GM21737 (cell line): ENCODE data around the gene MDC1.
"Not testable (repeated sequence)": the region's sequence is repeated elsewhere in the genome, so short reads cannot be mapped to it uniquely, and the experiment has no call there.

ENCODE experiments used
- ATAC-seq: cut with Tn5 transposase; IDR thresholded peaks from one replicate; pipeline ENCODE4 v1.9.1; 2021; ENCODE audit warnings: mild to moderate bottlenecking, moderate library complexity; ENCODE audit not compliant: unreplicated experiment

Gene MDC1

DNA sequence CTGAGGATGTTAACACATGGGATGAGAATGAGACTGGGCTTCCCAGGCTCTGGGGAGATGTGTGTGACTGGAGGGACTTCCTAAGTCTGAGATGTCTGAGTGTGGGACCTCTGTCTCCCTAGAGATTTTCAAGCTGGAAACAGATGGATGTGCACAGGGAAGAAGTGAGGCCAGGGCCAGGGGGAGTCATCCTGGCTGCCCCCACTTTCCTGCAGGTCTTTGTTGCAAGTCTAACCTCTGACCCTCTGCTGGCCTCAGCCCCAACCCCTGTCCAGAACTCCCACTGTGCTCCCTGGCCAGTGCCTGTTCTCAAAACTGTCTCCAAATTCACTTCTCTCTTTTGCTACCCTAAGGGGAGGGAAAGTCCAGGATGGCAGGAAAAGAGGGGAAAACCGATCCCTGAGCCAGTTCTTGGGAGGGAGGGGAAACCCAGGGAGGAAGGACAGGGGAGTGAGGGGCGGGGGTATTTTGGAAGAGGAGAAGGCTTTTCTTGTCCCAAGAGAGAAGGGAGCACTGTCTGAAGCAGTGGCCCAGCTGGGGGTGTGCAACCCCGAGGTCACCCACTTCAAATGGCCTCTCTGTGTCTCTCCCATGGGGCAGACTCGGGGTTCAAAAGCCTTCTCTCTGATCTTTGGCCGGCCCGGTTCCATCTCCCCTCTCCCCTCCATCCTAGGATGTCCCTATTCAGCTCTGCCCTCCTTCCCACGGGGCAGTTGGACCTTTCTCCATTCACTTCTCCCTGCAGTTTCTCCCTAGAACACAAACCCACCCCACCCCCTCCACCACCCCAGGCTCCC lies 33.7 kb downstream of the MDC1 start:
- no peak for ATAC-seq

- peak; percentile 38 for ATAC-seq
Observed at GRCh38 chr6:30682143-30683117, 34.7 kb downstream of the MDC1 start.

DNA sequence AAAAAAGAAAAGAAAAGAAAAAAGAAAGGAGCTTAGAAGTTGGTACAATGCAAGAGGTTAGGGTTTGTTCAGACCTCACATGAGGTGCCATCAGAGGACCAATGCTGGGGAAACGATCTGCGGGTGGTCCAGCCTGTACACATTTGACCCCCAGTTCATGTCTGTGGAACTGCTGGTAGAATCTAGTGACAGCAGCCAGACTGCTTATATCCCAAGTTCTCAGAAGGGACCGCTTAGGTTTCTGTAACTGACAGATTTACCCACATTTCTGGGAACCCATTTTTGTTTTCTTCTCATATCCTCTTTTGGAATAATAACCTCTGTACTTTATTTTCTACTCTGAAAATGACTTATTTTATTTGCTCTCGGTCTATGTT lies 35.3 kb downstream of the MDC1 start:
- ATAC-seq: no peak

GRCh38 chr6:30679765-30680535 lies 37.1 kb downstream of the MDC1 start:
- ATAC-seq: no peak

- ATAC-seq: peak; percentile 40
Observed at GRCh38 chr6:30678964-30679726, 37.9 kb downstream of the MDC1 start.

DNA sequence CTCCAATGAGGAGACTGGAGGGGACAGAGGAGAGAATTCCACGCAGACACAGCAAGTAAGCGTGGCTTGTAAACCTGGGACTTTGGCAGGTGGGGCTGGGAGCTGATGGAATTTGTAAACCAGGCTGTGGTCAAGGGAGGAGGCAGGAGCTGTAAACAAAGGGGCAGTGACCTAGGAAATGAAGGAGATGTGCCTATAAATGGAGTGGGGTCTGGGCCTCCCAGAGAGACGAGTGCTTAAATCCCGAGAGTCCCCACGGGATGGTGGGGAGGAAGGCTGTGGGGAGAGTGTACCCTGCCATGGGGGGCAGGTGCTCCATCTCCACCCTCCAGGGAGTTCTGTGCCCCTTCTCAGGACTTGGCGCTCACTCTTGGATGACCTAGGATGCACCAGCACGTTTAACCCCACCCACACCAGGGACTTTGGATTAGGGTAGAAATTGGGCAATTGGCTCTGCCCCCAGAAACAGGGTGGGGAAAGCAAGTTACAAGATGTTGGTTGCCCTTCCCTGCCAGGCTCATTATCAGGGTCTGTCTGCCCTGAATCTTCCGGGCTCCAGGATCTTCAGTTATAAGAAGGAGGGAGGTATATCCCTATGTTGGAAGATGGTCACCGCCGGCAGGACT lies 40.3 kb downstream of the MDC1 start:
- ATAC-seq: no peak

GRCh38 chr6:30672445-30673253 lies 44.4 kb downstream of the MDC1 start, which contains the start of gene DHX16:
DHX16 (minus strand) TSS chr6:30673006; CDS start chr6:30672841, 165 bp downstream.
- ATAC-seq: peak; percentile 67

DNA sequence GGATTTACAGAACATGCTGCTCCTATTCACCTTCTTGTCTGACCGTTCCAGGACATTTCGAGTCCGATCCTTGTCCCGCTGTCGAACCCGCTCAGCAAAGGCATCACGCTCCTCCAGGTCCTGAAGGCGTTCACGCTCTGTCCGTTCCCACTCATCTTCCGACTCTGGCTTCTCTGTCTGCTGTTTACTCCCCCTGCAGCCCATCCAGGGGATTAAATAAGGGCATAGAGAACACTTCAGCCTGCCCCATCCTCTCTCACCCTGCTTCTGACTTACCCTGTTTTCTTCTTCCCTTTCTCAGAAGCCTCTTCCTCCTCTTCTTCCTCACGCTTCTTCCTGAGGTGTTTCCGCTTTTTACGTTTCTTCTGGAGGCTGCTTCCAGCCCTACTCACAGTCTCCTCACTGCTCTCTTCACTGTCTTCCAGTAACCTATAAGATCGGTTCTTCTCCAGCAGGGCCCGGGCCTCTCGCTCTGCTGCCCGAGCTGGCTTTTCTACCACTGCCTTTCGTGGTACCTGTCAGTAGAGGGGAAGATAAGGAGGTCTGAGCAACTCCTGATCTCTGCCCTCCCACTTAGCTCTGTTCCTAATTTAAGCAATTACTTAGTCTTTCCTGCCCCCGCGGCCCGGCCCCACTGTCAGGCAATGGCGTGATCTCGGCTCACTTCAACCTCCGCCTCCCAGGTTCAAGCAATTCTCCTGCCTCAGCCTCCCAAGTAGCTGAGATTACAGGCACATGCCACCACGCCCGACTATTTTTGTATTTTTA lies 46.1 kb downstream of the MDC1 start:
- no peak for ATAC-seq

DNA sequence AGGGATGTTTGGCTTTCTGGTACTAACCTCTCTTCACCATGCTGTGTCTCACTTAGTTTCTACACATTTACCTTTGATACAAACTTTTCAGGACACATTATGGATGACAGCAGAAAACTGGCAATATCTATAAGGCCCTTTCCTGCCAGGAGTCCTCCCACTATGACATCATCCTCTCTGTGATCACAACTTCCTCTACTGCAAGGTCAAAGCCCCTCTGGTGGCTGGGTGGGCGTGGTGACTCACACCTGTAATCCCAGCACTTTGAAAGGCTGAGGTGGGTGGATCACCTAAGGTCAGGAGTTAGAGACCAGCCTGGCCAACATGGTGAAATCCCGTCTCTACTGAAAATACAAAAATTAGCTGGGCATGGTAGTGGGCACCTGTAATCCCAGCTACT lies 50.8 kb downstream of the MDC1 start:
- not testable (repeated sequence) for ATAC-seq

DNA sequence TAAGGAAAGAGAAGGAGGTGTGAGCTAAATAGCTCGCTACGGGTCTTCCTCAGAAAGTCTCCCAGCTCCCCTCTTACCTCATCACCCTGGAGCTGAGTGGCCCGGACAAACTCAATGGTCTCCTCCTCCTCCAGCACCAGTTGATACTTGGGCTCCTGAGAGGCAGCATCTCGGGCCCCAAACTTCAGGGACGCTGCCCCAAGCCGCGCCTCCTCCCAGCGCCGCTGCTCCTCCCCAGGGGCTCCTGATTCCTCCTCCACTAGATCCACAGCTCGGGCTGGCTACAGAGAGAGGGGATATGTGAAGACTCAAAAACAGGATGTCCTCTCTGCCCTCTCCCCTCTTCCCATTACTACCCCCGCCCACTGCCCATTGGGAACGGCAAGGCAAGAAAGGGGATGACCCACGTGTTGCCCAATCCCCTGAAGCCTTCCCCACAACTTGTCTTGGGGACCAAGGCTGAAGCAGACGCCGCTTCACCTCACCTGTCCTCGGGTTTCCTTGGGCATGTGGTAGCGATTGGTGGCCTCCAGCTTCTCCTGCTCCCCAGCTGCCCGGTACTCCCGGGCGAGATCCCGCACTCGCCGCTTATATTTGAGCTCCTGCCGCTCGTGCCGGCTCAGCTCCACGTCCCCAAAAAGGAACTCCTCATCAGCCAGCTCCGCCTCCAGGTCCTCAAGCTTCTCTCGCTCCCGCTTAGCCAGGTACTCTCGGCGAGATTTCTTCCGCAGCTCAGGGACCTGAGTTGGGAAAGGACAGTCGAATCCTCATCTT lies 51.9 kb downstream of the MDC1 start:
- no peak for ATAC-seq

DNA sequence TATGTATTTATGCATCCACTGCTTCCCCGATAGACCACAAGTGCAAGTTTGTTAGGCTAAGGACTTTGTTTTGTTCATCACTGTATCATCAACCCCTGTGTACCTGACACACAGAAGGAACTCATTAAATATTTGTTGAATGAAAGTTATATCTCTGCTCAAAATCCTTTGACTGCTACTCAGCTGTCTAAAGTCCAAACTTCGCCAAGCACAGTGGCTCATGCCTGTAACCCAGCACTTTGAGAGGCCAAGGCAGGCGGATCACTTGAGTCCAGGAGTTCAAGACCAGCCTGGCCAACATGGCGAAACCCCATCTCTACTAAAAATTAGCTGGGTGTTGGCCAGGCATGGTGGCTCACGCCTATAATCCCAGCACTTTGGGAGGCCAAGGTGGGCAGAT lies 59.2 kb downstream of the MDC1 start:
- ATAC-seq: not testable (repeated sequence)

GRCh38 chr6:30657454-30657853 lies 59.6 kb downstream of the MDC1 start:
- no peak for ATAC-seq

DNA sequence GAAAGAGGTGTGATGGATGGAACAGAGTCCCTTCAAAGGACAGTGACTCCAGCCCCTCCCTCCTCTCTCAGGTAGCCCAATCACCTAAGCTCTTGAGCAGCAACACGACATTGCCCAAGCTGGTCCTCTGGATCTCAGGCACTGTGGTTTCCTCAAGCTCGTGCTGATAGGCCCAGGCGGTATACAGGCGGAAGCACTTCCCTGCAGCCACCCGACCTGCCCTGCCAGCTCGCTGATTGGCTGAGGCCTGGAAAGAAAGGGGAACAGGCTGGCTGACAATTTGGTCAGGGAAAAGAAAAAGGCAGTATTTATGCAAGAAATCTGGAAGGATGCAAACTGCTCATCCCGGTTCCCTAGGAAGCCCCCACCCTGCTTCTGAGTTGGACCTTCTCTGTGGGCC lies 60.6 kb downstream of the MDC1 start:
- ATAC-seq: no peak

DNA sequence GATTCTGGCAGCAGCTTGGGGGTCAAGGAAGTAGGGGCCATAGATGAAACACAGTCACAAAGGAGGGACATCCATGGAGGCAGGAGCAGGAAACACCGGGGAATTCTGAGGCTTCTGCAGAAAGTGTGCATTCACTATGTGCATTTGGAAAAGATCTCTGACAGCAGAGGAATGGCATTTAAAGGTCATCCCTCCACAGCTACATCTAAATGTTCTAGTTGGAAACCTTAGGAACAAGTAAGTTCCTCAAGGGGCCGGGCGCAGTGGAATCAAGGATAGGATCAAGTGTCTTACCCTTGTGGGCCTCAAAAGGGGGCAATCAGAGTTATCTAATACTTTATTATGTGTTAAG lies 61.4 kb downstream of the MDC1 start:
- ATAC-seq: no peak

DNA sequence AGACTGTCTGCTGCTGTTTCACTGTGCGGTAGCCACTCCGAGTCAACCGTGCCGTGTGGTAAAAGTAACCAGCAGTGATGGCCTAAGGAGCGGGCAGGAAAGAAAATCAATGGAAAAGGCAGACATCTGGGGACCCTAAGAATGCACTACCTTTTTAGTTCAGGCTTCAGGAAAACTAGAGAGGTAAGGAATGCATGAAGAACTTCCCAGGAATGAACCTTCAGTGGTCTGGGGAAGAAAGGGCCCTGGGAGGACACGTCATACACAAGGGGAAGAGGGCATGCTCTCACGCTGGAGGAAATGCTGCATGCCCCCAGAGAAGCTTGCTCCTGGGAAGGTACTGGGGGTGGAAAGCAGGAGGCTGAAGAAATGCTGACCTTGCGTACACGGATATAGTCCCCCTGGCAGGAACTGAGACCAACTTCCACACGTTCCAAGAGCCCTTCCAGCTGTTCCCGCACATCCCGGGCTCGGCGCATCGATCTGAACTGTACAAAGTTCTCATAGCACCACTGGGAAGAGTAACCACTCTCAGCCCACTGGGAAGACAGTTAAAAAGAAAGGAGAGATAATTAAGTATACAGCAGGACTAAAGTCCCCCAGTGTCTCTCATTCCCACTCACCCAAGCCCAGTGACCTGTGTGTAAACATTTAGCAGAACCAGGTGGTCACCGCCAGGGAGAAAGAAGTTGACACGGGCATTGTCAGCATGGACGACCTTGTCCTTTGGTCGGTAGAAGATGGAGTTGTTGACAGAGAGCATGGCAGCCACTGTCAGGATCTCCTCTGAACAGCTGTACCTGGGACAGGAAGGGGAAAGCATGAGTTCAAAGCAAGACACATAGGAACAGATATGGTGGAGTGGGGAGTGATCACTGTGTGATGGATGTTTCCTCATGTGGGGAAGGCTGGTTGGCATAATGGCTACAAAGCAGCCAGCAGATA lies 62.0 kb downstream of the MDC1 start:
- ATAC-seq: no peak

GRCh38 chr6:30651143-30651542 lies 65.9 kb downstream of the MDC1 start:
- ATAC-seq: no peak
